A549 (cell line): ENCODE data around the gene RYR1.

ENCODE experiments used
- CTCF ChIP-seq: fragments of >200 bp; sonication (Bioruptor Twin); formaldehyde crosslinking; IDR thresholded peaks from 3 replicates; pipeline ENCODE4 v1.5.1; 2016
- EP300 ChIP-seq, 2 experiments: fragments of >200 bp; sonication (Bioruptor Twin); formaldehyde crosslinking; IDR thresholded peaks; 2 replicates in 1 of 2; 3 replicates in 1 of 2; pipeline ENCODE4 v1.6.1; 2016 to 2017
- MAFK ChIP-seq: fragments of 450-650 bp; IDR thresholded peaks from 2 replicates; pipeline ENCODE4 v1.6.1; 2014; ENCODE audit not compliant: partially characterized antibody
- MAX ChIP-seq: IDR thresholded peaks from 2 replicates; pipeline ENCODE4 v1.6.1; 2012
- NPAS2 ChIP-seq: fragments of 250-450 bp; sonication (Bioruptor Pico); IDR thresholded peaks from 2 replicates; pipeline ENCODE4 v1.8.0; 2022; ENCODE audit warnings: mild to moderate bottlenecking, moderate library complexity, borderline replicate concordance
- REST ChIP-seq: fragments of 200-600 bp; sonication (generic); IDR thresholded peaks from 2 replicates; pipeline ENCODE4 v1.6.1; 2016; ENCODE audit warnings: antibody characterized with exemption, mild to moderate bottlenecking, moderate library complexity

- TF ChIP-seq REST (no peak), CTCF (no peak), MAFK (no peak), NPAS2 (CRISPR knock-in tag) (no peak), MAX (no peak), EP300 (IDR thresholded peaks at IDR 0.05) (no peak)
Measured at GRCh38 chr19:38626401-38626800, 192.9 kb downstream of the RYR1 start.
